ENCODE data around the gene PLEKHM2.
A peak's percentile ranks its signal among the peaks of the same experiment; 100 is the strongest.

The PLEKHM2 gene

GRCh38 chr1:15723631-15724246 lies 39.6 kb downstream of the PLEKHM2 start:
- H3K27ac Mint-ChIP-seq, result no peak overlapping the region
- H3K27me3 Mint-ChIP-seq, result no peaks in the 10 kb centered on the region
- H3K4me1 Mint-ChIP-seq, result no peaks in the 10 kb centered on the region
- no peak overlapping the region for H3K4me3 Mint-ChIP-seq
- ATAC-seq, result no peak
- peaks cover 55% of the 10 kb centered on the region for H3K36me3 Mint-ChIP-seq
- no peaks in the 10 kb centered on the region for H3K9me3 Mint-ChIP-seq

GRCh38 chr1:15724949-15725880 lies 41.1 kb downstream of the PLEKHM2 start:
- no peaks in the 10 kb centered on the region for H3K27me3 Mint-ChIP-seq

GRCh38 chr1:15726508-15726907 lies 42.4 kb downstream of the PLEKHM2 start:
- ATAC-seq, result no peak
- Mint-ChIP-seq H3K4me1 (no peaks in the 10 kb centered on the region), H3K27ac (no peak overlapping the region), H3K27me3 (no peaks in the 10 kb centered on the region), H3K9me3 (no peaks in the 10 kb centered on the region), H3K36me3 (peaks cover 44% of the 10 kb centered on the region), H3K4me3 (no peak overlapping the region)

More at GRCh38 chr1:15724949-15725880, 41.1 kb downstream of the PLEKHM2 start:
- Mint-ChIP-seq H3K27ac (no peak overlapping the region), H3K36me3 (peaks cover 50% of the 10 kb centered on the region), H3K4me3 (no peak overlapping the region), H3K9me3 (no peaks in the 10 kb centered on the region), H3K4me1 (no peaks in the 10 kb centered on the region)
- ATAC-seq, result no peak

DNA sequence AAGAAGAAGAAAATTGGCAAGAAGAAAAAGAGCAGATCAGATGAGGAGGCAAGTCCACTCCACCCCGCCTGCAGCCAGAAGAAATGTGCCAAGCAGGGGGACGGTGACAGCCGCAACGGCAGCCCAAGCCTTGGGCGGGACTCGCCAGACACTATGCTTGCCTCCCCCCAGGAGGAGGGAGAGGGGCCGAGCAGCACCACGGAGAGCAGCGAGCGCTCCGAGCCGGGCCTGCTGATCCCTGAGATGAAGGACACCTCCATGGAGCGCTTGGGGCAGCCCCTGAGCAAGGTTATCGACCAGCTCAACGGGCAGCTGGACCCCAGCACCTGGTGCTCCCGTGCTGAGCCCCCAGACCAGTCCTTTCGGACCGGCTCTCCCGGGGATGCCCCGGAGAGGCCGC lies 42.9 kb downstream of the PLEKHM2 start:
- no peak overlapping the region for H3K4me3 Mint-ChIP-seq
- H3K4me1 Mint-ChIP-seq, result no peaks in the 10 kb centered on the region
- H3K9me3 Mint-ChIP-seq, result no peaks in the 10 kb centered on the region
- peaks cover 45% of the 10 kb centered on the region for H3K36me3 Mint-ChIP-seq
- ATAC-seq, result no peak
- no peak overlapping the region for H3K27ac Mint-ChIP-seq
- H3K27me3 Mint-ChIP-seq, result no peaks in the 10 kb centered on the region

GRCh38 chr1:15727424-15727823 lies 43.3 kb downstream of the PLEKHM2 start:
- no peaks in the 10 kb centered on the region for H3K27me3 Mint-ChIP-seq
- no peaks in the 10 kb centered on the region for H3K4me1 Mint-ChIP-seq
- no peak overlapping the region for H3K4me3 Mint-ChIP-seq
- no peak for ATAC-seq
- no peaks in the 10 kb centered on the region for H3K9me3 Mint-ChIP-seq
- no peak overlapping the region for H3K27ac Mint-ChIP-seq
- H3K36me3 Mint-ChIP-seq, result peaks cover 49% of the 10 kb centered on the region

DNA sequence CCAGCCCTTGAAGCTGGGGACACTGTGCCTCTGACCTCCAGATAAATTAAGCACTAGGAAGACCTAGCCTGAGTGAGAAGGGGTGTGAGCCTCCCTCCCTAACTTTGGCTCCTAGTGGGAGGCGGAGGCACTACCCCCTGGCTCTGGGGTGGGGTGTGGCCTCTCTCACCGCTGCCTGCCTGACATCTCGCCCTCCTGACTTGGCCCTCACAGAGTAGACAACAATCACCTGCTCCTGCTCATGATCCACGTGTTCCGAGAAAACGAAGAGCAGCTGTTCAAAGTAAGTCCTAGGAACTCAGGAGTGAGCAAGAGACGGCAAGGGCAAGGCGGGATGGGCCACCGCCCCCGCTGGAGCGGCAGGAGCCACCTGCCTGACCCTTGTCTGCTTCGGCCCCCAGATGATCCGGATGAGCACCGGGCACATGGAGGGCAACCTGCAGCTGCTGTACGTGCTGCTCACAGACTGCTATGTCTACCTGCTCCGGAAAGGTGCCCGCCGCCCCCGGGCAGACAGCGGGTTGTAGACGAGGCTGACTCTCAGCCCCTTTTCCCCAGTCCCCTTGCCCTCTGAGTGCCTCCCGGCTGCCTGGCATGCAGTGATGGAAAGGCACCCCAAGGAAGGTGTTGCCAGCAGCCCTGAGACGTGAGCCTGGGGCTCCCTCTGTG lies 43.9 kb downstream of the PLEKHM2 start:
- no peaks in the 10 kb centered on the region for H3K4me1 Mint-ChIP-seq
- ATAC-seq, result no peak
- H3K4me3 Mint-ChIP-seq, result no peak overlapping the region
- no peaks in the 10 kb centered on the region for H3K27me3 Mint-ChIP-seq
- no peaks in the 10 kb centered on the region for H3K9me3 Mint-ChIP-seq
- H3K27ac Mint-ChIP-seq, result no peak overlapping the region
- peaks cover 52% of the 10 kb centered on the region for H3K36me3 Mint-ChIP-seq

- Mint-ChIP-seq H3K4me1 (no peaks in the 10 kb centered on the region), H3K36me3 (peaks cover 59% of the 10 kb centered on the region), H3K27ac (no peak overlapping the region), H3K4me3 (no peak overlapping the region), H3K9me3 (no peaks in the 10 kb centered on the region), H3K27me3 (no peaks in the 10 kb centered on the region)
- ATAC-seq, result no peak
These were observed 45.0 kb downstream of the PLEKHM2 start for GRCh38 chr1:15728937-15729657.

DNA sequence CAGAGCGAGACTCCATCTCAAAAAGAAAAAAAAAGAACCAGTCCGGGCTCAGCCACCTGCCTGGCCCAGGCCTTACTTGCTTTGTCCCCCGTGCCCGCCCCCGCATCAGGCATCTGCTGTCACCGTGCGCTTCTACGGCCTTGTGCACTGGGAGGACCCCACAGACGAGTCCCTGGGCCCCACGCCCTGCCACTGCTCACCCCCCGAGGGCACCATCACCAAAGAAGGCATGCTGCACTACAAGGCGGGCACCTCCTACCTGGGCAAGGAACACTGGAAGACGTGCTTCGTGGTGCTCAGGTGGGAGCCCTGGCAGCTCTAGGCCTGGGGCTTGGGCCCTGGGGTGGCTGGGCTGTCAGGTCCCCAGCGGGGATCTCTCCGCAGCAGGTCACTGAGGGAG lies 46.3 kb downstream of the PLEKHM2 start:
- Mint-ChIP-seq H3K27me3 (no peaks in the 10 kb centered on the region), H3K4me3 (no peak overlapping the region), H3K9me3 (no peaks in the 10 kb centered on the region), H3K27ac (no peak overlapping the region), H3K36me3 (peaks cover 52% of the 10 kb centered on the region), H3K4me1 (no peaks in the 10 kb centered on the region)
- no peak for ATAC-seq

DNA sequence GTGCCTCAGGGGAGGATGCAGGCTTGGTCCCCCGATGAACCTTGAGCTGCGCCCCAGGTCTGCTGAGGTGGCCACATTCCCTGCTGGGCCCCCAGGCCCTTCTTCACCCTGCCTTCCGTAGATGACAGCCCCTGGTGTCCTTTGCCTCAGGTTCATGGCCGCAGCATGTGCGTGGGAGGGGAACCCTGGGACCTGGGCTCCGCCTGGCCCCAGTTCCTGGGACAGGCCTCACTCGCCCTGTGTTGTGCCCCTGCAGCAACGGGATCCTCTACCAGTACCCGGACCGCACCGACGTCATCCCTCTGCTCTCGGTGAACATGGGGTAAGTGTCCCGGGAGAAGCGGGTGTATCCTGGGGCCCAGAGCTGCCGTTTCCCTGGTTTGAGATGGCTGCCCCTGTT lies 46.8 kb downstream of the PLEKHM2 start:
- peaks cover 49% of the 10 kb centered on the region for H3K36me3 Mint-ChIP-seq
- H3K4me1 Mint-ChIP-seq, result no peaks in the 10 kb centered on the region
- no peak overlapping the region for H3K27ac Mint-ChIP-seq

DNA sequence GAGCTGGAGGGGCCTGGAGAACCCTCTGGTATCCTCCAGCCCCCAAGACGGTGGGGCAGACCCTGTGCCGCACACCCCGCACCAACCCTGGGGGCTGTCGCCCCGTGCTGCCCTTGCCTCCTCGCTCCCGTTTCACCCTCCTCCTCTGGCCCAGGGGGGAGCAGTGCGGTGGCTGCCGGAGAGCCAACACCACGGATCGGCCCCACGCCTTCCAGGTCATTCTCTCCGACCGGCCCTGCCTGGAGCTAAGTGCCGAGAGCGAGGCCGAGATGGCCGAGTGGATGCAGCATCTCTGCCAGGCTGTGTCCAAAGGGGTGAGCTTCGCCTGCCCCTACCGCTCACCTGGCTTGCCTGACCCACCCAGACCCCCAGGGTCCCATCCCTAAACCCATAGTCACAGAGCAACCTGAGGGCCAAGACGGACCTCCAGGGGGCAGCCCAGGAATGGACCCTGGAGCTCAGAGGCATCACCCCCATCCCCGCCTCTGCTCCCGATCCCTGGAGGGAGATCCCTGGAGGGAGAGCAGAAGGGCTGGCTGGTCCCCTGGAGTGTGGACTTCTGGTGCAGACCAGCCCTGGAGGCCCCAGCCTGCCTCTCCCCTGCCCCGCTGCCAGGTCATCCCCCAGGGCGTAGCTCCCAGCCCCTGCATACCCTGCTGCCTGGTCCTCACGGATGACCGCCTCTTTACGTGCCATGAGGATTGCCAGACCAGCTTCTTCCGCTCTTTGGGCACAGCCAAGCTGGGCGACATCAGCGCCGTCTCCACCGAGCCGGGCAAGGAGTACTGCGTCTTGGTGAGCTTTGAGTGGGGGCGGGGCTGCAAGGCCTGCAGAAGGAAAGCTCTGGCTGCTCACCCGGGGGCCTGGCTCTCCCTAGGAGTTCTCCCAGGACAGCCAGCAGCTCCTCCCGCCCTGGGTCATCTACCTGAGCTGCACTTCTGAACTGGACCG lies 47.9 kb downstream of the PLEKHM2 start:
- no peaks in the 10 kb centered on the region for H3K4me1 Mint-ChIP-seq
- peak overlapping the region; percentile 51 for H3K27ac Mint-ChIP-seq
- no peak overlapping the region for H3K4me3 Mint-ChIP-seq
- H3K9me3 Mint-ChIP-seq, result no peaks in the 10 kb centered on the region
- no peaks in the 10 kb centered on the region for H3K27me3 Mint-ChIP-seq
- peaks cover 39% of the 10 kb centered on the region for H3K36me3 Mint-ChIP-seq
- ATAC-seq, result no peak

More for the DNA sequence above, 46.8 kb downstream of the PLEKHM2 start:
- no peaks in the 10 kb centered on the region for H3K27me3 Mint-ChIP-seq
- no peak overlapping the region for H3K4me3 Mint-ChIP-seq
- H3K9me3 Mint-ChIP-seq, result no peaks in the 10 kb centered on the region
- ATAC-seq, result no peak

DNA sequence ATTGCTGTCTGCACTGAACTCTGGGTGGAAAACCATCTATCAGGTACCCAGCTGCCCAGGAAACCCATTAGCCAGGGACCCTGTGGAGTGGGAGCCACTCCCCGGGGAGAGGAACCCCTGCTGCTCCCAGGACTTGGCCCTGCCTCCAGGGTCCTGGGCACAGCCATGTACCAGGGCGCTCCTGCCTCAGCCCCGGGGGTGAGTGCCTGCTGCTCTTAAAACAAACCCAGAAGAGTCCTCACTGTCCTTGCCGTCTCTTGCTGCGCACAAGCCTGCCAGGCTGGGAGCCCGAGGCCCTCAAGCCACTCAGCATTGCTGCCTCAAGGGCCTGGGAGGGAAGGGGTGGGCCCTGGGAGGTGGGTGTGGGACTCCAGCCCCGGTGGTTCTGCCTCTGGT lies 48.6 kb downstream of the PLEKHM2 start:
- ATAC-seq, result no peak
- H3K27ac Mint-ChIP-seq, result peak overlapping the region; percentile 51
- no peaks in the 10 kb centered on the region for H3K27me3 Mint-ChIP-seq
- peaks cover 2% of the 10 kb centered on the region for H3K4me1 Mint-ChIP-seq
- H3K4me3 Mint-ChIP-seq, result no peak overlapping the region
- peaks cover 33% of the 10 kb centered on the region for H3K36me3 Mint-ChIP-seq
- H3K9me3 Mint-ChIP-seq, result no peaks in the 10 kb centered on the region

DNA sequence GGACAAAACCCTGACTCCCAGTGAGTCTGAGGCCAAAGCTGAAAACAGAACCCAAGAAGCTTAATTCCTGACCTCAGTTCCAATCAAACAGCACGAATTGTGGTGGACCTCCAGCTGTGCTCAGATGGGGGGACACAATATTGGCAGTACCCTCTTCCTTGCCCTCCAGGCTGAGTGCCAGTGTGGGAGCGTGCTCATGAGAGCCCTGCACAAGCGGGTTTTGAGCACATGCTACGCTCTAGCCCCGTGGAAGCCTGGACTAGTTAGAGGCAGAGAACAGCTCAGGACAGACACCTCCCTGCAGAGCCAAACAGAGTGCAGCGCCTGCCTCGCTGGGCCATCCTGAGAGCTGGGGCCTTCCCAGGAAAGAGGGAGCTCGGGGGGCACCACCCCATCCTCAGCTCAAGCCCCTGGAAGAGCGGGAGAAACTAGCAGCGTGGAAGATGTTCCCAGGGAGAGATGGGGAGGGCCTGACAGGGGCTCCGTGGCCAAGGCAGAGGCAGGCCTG lies 49.2 kb downstream of the PLEKHM2 start:
- ATAC-seq, result no peak
- Mint-ChIP-seq H3K4me3 (no peak overlapping the region), H3K4me1 (peaks cover 6% of the 10 kb centered on the region), H3K36me3 (peaks cover 27% of the 10 kb centered on the region), H3K27me3 (no peaks in the 10 kb centered on the region), H3K27ac (peak overlapping the region; percentile 24), H3K9me3 (no peaks in the 10 kb centered on the region)

DNA sequence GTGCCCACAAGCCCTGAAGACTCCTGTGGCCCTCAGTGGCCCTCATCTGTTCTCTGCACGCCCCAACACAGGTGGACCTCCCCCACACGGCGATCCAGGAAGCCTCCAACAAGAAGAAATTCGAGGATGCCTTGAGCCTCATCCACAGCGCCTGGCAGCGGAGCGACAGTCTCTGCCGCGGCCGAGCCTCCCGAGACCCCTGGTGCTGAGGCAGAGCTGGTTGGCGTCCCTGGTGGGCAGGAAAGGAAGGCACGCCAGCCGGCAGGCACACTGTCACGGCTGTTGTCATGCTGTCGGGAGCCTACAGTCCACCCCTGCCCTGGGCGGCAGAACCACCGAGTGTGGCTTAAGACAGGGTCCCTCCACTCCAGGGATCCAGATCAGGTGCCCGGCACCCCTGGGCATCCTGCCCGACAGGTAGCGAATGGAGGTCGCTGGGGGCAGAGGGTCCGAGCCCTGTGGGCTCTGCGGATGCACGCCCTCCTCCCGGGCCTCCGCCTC lies 49.7 kb downstream of the PLEKHM2 start:
- no peak for ATAC-seq
- Mint-ChIP-seq H3K9me3 (no peaks in the 10 kb centered on the region), H3K27ac (no peak overlapping the region)

DNA sequence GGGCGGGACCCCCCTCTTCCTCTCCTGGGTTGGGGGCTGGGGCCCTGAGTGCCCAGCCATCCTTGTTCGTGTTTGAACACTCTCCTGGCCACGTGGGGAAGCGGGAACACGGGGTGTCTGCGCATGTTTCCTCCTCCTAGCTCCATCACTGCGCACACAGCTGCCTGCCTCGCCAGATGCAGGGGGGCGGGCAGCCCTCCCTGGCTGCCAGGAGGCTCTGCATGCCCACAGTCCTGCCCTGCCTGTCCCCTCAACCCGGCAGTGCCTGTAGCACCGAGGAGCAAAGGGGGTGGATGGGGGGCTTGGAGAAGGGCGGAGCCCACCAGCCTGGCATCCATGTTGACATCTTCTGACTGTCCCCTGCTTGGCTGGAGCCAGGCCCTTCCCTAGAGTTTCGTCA lies 50.2 kb downstream of the PLEKHM2 start:
- Mint-ChIP-seq H3K4me1 (peaks cover 6% of the 10 kb centered on the region), H3K9me3 (no peaks in the 10 kb centered on the region), H3K4me3 (no peak overlapping the region), H3K27ac (no peak overlapping the region), H3K27me3 (no peaks in the 10 kb centered on the region), H3K36me3 (peaks cover 24% of the 10 kb centered on the region)
- ATAC-seq, result no peak

More for the DNA sequence above, 49.7 kb downstream of the PLEKHM2 start:
- no peak overlapping the region for H3K4me3 Mint-ChIP-seq
- H3K36me3 Mint-ChIP-seq, result peaks cover 25% of the 10 kb centered on the region
- peaks cover 6% of the 10 kb centered on the region for H3K4me1 Mint-ChIP-seq
- no peaks in the 10 kb centered on the region for H3K27me3 Mint-ChIP-seq

Data from stimulated activated memory B cell treated with anti-CD40 and anti-IgM and Interleukin-4, amounts not matched to agents 10 μg/mL and 1 μg/mL and 100 μg/mL, for 72 hours (primary cell).